Effector CD8-positive, alpha-beta T cell (primary cell): ENCODE measurements around the gene SEMA6B.
"Not testable (repeated sequence)": the region's sequence is repeated elsewhere in the genome, so short reads cannot be mapped to it uniquely, and the experiment has no call there.

Experiments
- DNase-seq: peaks from one replicate; lab custom pipeline; 2025; lab: John Stamatoyannopoulos, UW

SEMA6B gene

GRCh38 chr19:4547303-4548237, 11.9 kb downstream of the SEMA6B start:
- DNase-seq = no peak

DNA sequence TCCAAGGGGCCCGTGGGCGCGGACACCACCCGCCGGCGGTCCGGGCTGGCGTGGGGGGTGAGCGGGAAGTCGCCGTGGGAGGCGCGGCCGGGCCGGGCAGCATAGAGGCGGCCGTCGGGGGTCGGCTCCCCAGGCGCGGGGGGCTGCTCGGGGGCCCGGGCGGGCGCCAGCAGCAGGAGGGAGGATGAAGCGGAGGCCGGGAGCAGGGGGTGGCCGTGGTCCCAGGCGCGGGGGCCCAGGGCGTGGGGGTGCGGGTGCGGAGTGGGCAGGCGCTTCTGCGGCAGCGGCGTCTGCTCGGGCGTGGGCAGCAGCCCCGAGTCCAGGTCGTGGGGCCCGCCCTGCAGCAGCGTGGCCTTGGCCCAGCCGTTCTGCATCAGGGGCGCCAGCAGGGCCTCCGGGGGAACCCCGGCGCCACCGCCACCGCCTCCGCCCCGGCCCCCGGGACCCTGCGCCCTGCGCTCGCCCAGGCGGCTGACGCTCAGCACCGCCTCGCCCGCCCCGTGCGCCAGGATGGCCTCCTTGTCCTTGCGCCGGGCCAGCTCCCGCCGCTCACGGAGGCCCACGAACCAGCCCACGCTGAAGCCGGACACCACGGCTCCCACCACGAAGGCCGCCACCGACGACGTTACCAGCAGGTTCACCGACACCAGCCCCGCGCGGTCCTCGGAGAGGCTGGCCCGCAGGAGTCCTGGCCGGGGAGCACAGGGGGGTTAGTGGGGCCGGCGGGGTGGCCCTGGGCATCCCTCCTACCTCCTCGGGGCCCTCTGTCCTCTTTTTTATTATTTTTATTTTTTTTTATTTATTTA, 15.4 kb downstream of the SEMA6B start:
- no peak for DNase-seq

- DNase-seq = no peak
Measured at GRCh38 chr19:4542896-4543841, 16.3 kb downstream of the SEMA6B start.

DNA sequence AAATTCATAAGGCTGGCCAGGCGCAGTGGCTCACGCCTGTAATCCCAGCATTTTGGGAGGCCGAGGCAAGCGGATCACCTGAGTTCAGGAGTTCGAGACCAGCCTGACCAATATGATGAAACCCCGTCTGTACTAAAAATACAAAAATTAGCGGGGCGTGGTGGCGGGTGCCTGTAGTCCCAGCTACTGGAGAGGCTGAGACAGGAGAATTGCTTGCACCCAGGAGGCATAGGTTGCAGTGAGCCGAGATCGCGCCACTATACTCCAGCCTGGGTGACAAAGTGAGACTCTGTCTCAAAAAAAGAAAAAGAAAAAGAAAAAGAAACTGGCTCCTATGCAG, 17.7 kb downstream of the SEMA6B start:
- not testable (repeated sequence) for DNase-seq

GRCh38 chr19:4541114-4541805, 18.2 kb downstream of the SEMA6B start:
- no peak for DNase-seq

DNA sequence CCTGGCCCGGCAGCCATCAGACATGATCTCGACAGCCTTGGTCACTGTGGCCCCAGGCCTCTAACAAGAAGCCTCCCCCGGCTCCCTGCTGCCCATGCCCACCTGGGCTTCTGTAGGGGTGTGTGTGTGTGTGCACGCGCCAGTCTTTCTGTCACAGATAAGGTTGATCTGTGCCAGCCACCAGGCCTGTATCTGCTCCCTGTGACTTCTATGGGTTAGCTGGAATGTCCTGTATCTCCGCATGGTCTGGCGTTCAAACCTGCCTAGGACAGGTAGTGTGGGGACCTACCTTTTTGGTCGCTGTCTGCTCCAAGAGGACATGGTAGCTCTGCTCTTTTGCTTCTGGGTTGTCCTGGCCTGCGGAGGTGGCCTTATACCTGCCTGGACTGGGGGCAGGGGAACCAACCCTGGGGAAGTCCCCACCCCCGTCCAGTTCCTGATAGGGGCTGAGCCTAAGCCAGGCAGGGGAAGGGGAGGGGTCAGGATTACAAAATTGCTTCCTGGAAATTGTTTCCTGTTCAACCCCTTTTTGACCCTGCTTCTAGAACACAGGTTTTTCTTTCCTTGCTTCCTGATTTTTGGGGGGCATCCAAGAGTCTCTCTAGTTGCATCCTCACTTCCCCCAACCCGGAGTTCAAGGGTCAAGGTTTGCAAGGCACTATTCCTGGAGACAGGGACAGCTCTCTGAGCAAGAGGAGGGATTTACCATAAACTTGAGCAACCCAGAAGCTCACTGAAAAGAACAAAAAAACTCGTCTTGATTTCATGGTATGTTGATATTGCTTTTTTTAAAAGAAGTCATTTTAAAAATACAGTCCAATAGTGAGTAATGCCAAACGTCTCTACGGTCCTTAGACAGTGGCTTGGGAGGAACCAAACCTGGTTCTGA, 19.5 kb downstream of the SEMA6B start, which contains the start of gene LRG1:
Gene LRG1 (minus strand): TSS at position 344 of the 889 bp plus-strand sequence. CDS start 23 bp downstream, at position 321.
- DNase-seq = no peak

DNA sequence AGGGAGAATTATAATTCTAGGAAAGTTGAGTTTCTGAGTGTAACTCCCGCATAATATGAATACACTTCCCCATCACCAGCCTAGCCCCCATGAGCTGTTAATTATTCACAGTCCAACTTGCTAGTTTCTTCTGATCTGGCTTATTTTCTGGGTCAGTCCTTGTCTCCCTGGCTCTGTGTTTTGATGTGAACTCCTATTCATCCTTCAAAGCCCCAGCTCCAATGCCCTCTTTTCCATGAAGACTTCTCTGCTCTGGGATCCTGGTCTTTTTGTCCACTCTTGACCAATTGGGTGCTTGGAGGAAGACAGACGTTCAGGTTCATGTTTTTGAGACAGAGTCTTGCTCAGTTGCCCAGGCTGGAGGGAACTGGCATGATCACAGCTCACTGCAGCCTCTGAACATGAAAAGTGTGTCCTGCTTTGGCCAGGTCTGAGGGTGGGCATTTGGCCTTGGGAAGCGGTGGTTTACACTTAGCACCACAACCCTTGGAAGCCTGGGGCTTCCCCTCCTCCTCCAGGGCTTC, 20.3 kb downstream of the SEMA6B start:
- no peak for DNase-seq

- no peak for DNase-seq
Measured at GRCh38 chr19:4538601-4538954, 20.9 kb downstream of the SEMA6B start.

- no peak for DNase-seq
Measured at GRCh38 chr19:4537953-4538600, 21.4 kb downstream of the SEMA6B start.

- DNase-seq = no peak
Measured at GRCh38 chr19:4536798-4537197, 22.7 kb downstream of the SEMA6B start.

- DNase-seq = peak; percentile 53
Measured at GRCh38 chr19:4534836-4535658, 24.4 kb downstream of the SEMA6B start, which contains the start of gene PLIN5. Gene PLIN5 (minus strand): TSS chr19:4535224. CDS start chr19:4534074, 1,150 bp downstream.

- no peak for DNase-seq
Measured at GRCh38 chr19:4533835-4534424, 25.6 kb downstream of the SEMA6B start.

- no peak for DNase-seq
Measured at GRCh38 chr19:4533334-4533733, 26.1 kb downstream of the SEMA6B start.

GRCh38 chr19:4531562-4532165, 27.8 kb downstream of the SEMA6B start:
- DNase-seq = no peak

- no peak for DNase-seq
Measured at GRCh38 chr19:4529924-4530522, 29.5 kb downstream of the SEMA6B start.

DNA sequence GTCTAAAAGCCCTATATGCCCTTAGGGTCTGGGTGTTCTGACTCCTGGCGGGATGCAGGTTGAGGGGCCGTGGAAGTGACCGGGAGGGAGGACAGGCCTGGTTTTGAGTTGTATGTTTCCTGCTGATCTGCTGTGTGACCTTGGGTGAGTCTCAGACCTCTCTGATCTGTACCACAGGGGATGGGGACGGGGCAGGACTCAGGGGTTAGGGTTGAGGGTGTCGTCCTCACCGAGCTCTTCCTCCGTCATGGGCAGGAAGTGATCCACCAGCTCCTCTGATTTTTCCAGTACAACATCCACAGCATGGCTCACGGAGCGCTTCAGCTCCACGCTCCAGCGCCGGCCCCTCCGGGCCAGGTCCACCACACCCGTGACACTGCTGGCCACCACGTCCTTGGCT, 30.6 kb downstream of the SEMA6B start:
- DNase-seq = no peak

- DNase-seq = not testable (repeated sequence)
Measured at GRCh38 chr19:4527377-4527776, 32.1 kb downstream of the SEMA6B start.
